22Rv1 (cell line): ENCODE measurements around the gene PARP8.

Experiments used
- H3K27ac ChIP-seq: fragments of 450-650 bp; 2 replicates; pipeline ENCODE4 v1.5.1; 2017
- CTCF ChIP-seq: fragments of 450-650 bp; IDR thresholded peaks from 2 replicates; pipeline ENCODE4 v1.5.1; 2017; ENCODE audit warnings: mild to moderate bottlenecking
- ZFX ChIP-seq: fragments of 450-650 bp; IDR thresholded peaks from 2 replicates; pipeline ENCODE4 v1.6.1; 2017; ENCODE audit warnings: antibody characterized with exemption, borderline replicate concordance

PARP8 gene

DNA sequence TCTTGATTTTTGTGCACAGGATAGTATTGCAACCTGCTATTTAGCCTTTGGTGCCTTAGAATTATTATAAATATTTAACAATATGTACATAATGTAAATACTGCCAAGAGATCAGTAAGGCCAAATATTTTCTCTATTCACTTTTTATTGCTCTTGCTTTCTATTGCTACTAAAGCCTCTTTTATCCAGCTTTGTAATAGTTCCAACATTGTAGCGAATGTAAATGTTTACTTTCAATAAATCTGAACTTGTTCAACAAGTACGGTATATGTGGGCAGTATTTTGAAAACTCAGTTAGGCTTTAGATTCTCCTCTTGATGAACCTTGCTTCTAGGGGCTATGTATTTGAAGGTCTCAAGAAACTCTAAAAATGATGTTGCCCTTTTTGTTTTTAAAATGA, 179.8 kb downstream of the PARP8 start:
- TF ChIP-seq CTCF (no peak), ZFX (no peak)

GRCh38 chr5:50849554-50849953, 183.1 kb downstream of the PARP8 start:
- TF ChIP-seq CTCF = no peak
- no peak for TF ChIP-seq ZFX
- H3K27ac ChIP-seq = no peak overlapping the region

More for the DNA sequence above, 179.8 kb downstream of the PARP8 start:
- H3K27ac ChIP-seq = no peak overlapping the region

DNA sequence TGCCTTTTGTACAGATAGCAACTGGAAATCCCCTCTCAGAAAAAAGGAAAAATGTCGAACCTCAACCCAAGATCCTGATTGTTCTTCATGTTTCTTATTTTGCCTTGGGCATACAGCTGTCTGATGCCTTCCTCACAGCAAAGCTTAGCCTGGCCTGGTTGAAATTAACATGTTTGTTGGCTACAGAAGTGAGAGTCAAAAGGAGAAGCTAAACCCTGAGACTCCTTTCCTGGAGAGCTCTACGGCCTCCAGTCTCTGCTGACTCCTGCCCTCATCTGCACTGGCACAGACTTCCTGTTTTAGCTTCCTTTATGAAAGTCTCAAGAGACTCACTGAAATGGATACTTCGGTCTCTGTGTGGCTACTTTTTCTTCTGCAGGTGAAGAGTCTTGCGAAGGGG, 186.7 kb downstream of the PARP8 start:
- no peak for TF ChIP-seq ZFX
- no peak for TF ChIP-seq CTCF
- H3K27ac ChIP-seq = no peak overlapping the region

DNA sequence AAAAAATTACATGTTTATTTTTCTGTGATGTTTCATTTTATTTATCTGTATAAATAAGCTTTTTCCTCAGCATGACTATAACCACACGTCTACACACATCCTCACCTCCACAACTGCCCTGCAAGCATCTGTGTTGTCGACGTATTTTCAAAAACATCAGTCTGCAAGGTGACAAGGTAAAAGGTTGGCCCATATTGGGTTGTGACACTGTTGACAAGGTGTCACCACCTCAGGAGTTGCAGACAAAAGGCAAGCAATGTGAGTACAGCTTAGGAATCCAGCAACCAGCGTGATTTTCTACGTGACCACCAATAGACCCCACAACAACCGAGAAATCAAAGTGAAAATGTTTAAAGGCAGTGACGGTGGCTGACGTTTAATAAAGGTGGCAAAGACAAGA, 187.6 kb downstream of the PARP8 start:
- no peak for TF ChIP-seq ZFX
- no peak for TF ChIP-seq CTCF
- no peak overlapping the region for H3K27ac ChIP-seq

DNA sequence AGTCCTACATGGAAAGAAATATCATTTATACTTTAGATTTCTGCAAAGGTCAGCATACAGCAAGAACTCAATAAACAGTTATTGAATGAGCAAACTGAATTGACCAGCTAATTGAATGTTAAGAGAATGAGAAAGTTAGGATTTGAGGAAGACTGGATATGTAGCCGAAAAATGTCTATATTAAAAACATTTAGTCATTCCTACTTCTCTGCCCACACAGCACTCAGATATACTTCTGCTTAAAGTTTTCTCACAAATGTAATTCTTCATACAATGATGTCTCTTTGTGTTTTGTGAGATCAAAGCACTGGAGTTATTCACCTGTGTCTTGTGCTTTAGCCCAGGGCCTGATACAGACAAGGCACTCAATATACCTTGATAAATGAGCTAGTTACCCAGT, 188.6 kb downstream of the PARP8 start:
- no peak overlapping the region for H3K27ac ChIP-seq
- TF ChIP-seq ZFX (no peak), CTCF (no peak)

DNA sequence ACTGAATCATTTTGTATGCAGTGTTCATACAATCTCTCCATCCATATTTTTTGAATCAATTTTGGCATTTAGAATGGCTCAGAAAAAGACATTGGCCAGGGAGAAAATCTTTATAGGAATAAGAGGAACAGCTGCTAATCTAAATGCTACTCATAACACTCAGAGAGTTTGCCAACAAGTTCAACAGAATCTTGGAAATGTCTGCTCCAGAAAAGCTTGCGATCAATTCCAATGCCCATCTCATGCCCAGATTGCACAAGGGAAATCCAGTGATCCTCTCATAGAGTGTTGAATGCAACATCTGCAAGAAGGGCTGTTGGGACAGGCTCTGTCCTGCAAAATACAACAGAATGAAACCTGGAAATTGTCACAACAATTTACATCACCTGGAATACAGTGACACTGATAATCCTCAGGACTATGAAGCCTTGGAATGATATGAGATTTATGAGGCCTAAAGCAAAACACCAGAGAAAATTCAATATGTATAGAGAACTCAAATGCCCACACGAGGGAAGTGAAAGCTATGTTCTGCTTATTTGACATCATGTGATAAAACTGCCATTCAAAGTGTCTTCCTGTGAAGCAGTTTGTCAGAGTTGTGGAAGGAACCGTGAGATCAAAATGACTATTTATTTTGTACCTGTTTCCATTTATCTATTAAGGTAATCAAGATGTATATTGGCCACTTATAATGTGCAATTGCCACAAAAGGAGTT, 190.1 kb downstream of the PARP8 start:
- H3K27ac ChIP-seq = no peak overlapping the region
- TF ChIP-seq CTCF = no peak
- TF ChIP-seq ZFX = no peak

- no peak for TF ChIP-seq ZFX
- TF ChIP-seq CTCF = no peak
- no peak overlapping the region for H3K27ac ChIP-seq
Measured at GRCh38 chr5:50863534-50864170, 197.2 kb downstream of the PARP8 start.
